ENCODE data around the gene VWA3B.

- TF ChIP-seq CTCF (IDR thresholded peaks at IDR 0.05) (no peak), POLR2AphosphoS5 (IDR thresholded peaks at IDR 0.05) (no peak)
These were observed 260.5 kb downstream of the VWA3B start for GRCh38 chr2:98347298-98348065.

Data from upper lobe of left lung (tissue), 4 donors.